Measurements from ENCODE around the gene PPP1R3C.
A peak's percentile ranks its signal among the peaks of the same experiment; 100 is the strongest.

PPP1R3C gene

DNA sequence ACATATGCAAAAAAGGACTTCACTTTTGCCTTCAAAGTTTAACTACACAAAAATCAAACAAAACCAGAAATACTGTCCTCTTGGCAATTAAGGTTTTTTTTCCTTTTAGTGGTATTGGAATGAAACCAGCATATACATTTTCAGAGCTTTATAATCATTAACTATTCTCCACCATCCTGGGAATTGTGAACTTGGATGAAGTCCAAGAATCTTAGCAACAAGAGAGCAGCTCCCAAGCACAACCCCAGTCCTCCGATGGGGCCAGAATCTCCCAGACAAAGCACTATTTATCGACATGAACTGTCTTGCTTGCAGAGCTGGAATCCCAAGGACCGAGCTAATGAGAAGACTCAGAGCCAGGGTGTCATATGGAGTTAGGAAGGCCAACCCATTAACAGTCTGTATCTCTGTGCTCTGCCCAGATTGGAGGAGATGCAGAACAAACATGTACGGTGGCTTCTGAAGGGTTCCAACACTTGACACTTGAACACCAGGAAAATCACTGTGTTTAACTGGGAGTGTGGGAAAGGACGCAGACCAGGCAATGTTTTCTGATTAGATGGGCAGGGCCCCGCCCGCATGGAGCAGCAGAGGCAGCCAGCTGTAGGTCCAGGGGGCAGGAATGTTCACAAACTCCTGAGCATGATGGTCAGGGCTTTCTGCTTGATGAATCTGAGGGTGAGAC is 35.5 kb downstream of the PPP1R3C start:
- peak; percentile 82 to 88 for DNase-seq

DNA sequence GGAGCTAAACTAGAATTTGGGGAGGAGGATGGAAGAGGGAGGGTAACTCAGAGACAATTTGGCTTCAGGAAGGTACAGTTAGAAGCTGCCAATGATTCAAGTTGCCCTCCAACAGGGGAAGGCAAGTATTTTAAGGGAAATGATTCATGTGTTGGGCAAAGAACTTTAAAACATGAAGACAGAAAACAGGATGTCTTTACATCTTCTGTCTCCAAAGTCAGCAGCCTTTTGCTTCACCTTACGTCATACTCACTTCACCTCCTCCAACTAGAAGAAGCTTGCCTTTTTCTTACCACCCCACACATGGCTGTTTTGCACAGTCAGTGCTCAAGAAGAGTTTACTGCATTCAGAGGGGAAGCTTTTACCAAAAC is 36.1 kb downstream of the PPP1R3C start:
- DNase-seq, result peak; percentile 54 to 61

DNA sequence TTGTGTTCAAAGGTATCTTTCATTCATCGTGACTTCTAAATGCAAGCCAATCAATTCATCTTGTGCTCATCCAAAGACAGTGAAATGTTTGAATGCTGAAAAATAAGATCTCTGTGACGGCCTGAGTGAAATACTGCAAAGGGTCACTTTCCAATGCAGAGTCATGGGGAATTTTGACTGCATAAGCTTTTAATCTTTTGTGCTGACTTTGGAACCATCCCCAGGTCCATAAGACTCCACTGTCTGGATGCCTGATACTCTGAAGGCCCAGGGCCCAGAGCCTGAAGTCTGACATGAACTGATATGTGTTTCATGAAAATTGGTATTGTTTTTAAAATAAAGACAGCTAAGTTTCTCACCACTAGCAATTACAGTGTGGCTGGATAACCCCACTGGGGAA is 39.0 kb downstream of the PPP1R3C start:
- no peak for DNase-seq

DNA sequence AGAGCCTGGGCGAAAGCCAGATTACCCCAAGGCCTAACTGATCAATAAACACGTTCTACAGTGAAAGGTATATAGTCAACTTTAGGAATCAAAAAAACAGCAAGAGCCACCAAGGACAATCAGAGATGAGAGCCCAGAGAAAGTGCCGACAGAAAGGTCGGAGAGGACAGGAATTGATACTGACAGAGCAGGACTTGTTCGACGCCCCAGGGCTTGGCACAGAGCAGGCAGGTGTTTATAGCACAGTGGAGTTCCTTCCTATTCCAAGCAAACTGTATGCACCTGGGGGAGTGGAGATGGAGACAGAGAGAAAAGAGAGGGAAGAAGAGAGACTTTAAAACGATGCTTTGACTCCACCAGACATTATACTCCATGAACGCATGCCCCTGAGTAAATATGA is 39.5 kb downstream of the PPP1R3C start:
- no peak for DNase-seq

DNA sequence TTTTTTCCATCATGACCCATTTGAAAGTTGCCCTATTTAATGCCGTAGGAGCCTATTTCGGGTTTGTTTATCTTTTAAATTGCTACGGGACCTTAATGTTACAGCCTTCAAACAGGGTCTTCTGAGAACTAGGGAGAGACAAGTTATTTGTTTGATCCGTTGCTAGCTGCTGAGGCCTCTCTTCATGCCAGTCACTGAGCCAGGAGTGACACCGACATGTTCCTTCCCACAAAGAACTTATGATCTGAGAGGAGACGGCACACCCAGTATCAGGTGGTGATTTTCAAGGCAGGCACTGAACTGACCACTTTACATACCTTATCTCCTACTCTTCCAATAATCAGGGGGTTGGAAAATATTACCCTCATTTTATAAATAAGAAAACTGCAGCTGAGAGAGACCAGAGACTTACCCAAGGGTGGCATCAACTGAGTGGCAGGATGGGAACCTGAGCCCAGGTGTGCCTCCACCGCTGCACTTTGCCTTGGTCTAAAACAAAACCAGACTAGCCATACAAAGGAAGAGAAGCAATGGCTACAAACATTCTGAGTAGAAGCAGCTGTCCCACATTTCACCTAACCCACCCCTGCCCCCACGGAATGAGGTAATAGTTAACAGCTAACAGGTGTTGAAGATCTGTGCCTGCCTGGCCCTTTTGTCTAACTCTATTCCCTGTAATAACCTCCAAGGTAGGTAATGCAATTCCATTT is 40.5 kb downstream of the PPP1R3C start:
- DNase-seq, result no peak

DNA sequence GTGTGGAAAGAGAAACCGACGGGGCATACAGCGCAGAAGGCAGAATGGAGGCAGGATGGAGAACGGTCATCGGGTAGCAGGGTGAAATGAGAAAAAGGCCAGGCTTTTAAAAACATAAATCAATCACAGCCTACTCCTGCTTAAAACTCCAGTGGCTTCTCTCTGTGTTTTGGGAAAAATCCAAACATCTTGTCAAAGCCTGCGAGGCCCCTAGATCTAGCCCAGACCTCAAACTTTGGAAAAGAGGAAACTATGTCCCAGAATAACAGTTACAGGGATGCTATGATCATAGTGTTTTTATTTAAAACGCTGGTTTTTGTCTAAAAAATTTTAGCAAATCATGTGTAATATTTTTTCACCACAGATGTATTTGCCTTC is 41.1 kb downstream of the PPP1R3C start:
- DNase-seq, result no peak

DNA sequence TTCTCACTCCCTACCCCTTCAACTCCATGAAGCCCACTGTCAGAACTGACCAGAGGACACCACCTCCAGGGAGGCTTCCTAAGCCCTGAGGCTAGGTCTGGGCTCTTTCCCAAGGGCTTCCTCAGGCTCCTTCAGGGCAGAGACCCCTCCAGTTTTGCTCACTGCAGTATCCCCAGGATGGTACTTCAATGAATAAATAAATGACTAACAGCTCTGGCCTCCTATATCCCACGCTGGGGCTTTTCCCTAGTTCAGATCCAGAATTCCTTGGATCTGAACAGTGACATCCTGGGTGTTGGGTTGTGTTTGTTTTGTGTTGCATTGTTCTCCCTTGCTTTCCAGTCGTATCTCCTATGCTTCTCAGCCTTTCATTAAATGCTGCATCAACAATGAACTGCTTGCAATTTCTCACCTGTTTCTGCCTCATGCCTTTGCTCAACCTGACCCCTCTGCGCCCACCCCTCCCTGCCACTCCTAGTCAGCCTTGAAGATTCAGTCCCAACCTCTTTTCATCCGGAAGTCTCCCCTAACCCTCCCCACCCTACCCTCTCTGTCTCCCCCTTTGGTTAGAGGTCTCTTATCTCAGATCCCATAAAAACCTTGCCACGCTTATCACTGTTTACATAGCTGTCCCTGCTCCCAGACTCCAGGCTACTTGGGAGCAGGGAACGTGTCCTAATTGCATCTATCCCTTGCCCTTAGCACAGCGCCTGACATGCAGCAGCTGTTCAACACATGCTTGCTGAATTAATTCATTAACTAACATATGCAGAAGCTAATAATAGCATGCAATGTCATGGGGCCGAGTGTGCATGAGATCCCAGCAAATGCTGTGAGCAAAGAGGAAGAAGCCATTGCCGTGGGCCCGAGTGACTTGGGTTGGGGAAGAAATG is 41.7 kb downstream of the PPP1R3C start:
- peak in 1 of 2 experiments; percentile 39 for DNase-seq

DNA sequence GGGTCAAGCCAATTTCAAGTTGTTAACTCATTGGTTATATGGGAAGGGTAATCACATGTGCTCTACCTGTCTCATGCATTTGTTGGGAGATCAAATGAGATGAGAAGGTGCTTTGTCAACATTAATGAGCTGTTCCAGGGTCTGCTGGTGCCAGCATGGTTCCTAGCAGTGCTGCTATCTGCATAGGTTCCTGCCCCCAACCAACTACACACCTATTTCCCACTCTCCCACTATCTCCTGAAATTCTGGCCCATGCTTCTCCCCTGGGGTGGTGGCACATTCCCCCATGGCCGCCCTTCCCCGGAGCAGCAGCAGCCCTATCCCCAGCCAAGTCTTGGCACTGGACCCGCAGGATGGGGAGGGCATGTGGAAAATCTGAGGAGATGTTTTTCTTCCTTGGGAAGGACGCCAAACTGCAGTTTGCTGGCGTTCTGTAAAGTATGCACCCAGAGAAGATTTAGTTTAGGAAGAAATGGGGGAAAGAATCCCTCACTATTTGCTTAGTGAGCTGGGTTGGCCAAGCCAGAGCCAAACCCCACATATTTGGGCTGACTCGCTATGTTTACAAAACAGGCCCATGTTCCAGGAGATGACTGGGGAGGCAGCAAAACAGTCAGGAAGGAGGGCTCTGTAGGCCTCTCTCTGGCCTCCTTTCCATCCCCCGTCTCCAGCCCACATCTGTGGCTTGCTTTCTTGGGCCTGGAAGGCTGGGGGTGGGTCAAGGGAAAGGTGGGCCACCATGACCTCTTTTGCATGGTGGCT is 42.5 kb downstream of the PPP1R3C start:
- DNase-seq, result peak; percentile 15 to 79

DNA sequence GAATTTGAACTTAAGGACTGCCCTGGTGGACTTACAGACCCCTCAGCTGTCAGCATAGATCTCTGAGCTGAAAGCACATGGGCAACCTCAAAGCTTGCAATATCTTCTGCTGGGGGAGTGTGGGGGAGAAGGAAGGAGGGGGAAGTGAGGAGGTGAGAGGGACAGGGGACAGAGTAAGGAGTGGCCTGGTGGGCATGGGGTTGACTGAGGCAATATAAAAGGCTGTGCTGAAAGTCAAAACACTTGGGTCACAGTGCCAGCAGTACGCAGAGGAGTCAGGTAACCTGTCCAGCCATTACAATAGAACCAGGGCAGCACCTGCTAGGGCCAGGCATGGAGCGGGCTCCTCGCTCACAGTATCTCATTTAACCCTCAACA is 43.2 kb downstream of the PPP1R3C start:
- DNase-seq, result no peak

DNA sequence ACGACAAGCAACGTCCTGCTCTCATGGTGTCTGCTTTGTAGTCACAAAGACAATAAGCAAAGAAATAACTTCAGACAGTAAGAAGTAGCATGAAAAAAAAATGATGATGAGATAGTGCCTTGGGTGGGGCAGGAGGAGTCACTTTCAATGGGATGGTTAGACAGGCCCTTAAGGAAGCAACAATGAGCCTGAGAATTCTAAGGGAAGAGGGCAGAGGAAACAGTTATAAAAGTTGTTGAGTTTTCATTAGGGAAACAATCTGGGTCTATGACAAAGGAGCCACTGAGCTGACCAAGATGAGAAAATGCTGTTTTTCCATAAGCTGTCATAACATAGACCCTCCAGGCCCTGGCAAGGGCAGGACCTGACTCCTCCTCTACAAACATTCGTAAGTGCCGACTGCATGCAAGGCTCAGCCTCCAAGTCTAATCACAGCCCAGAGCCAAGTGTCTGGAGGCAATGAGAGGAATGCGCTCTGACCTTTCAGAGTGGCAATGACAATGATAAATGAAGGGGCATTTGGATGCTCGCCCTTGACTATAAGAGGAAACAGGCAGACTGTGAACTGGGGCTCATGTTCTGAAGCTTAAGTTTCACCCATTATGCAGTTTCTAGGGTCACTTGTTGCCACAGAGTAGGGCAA is 43.7 kb downstream of the PPP1R3C start:
- DNase-seq, result peak in 1 of 2 experiments; percentile 66

DNA sequence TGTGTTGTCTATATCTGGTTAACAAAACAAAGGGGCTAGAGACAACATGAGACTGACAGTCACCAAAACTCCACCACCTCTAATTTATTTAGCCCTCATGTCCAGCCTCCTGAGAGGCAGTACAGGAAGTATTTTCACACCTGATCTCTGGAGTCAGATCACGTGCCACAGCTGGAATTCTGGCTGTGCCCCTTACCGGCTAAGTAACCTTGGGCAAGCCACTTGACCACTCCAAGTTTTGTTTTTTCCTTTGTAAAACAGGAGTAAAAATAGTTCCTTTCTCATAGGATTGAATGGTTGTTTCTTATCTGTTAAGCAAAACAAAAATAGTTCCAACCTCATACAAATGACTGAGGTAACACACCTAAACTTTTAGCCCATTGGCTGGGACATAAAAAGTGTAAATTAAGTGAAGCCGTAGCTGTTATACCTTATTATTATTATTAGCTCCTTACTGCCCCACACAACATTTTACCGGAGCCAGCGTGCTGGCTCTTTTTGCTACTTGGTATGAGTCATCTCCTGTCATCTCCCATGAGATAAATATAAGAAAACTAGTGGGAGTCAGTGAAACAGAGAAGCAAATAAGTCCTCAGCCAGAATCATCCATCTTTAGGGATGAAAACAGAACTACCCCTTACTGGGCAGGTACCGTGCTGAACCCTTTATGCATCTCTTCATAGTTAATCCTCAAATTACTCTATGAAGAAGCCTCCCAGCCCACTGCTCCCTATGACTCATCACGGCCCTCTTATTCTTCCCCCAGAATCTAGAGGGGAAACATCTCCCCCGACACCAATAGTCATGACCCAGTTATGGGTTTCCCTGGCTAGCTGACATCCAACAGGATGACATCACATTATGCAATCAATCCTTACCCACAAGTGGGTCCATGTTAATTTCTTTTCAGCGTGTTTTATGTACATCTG is 44.9 kb downstream of the PPP1R3C start:
- peak in 1 of 2 experiments; percentile 40 for DNase-seq

DNA sequence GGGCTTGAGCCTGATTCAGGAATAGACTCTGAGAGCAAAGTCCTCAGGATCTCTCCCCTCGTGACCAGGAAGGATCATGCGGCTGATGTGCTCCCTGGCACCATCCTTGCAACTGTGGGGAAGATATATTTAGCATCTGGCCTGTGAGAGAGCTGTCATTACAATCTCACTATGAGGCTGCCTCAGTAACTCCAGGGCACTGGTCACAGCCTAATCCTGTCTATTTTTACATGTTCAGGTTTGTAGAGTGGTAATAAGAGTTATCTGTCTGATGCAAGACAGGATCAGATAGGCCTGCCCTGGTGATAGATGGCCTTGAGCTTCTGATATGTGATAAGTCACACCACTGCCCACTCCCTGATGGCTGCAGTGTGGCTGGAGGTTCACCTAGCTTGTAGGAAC is 50.7 kb downstream of the PPP1R3C start:
- DNase-seq, result no peak

DNA sequence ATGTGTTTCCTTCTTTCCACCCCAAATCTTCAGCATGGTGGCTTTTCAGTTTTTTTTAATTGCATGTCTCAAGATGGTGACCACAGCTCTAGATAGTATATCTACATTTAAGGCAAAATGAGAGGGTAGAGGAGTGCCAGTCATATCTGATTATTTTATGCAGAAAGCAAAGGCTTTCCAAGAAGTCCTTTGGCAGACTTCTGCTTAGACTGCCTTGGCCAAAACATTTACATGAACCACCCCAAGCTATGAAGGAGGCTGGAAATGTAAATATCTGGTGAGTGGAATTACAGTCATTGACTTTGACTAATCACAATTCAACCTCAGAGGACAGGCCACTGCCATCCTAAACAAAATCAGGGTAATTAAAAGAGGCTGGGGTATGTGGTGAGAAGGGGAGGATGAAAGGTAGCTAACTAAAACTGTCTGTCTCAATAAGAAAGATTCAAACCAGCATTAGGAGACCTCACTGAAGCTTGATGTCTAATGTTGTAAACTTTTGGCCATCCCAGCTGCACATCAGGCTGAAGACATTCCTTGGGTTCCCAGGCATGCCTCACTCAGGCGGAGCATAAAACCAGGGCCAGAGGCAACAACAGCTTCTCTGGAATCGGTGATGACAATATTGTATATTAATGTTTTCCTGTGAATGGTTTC is 53.4 kb downstream of the PPP1R3C start:
- no peak for DNase-seq
